K562 (cell line): ENCODE data around the gene MARK2. TPM values are rescaled to one million over a fixed set of nuclear protein-coding genes. Genes with fewer than 3 reads are reported as not detected.
A peak's percentile ranks its signal among the peaks of the same experiment; 100 is the strongest.

Experiments used
- ATAC-seq: fragments of 200-7000 bp; cut with Tn5 transposase; 3 replicates; pipeline ENCODE4 v1.9.1; 2020; ENCODE audit warnings: moderate library complexity
- BruUV-seq: library from RNA; stranded (reverse); fragments of 400-500 nt; replicated peaks from 2 replicates; lab custom pipeline; 2021; lab: Mats Ljungman, UMichigan
- CTCF ChIA-PET: fragments of 300-600 bp; formaldehyde crosslinking; extraction: SDS; loops from one replicate; lab custom pipeline; 2021; ENCODE audit warnings: low intra/inter-chr PET ratio; lab: Yijun Ruan, JAX
- POLR2A ChIA-PET: fragments of 300-600, 350-650 bp; sonication (Branson Sonifier 250); formaldehyde crosslinking; extraction: SDS; loops from one replicate; lab custom pipeline; 2021; ENCODE audit warnings: antibody characterized with exemption, inconsistent platforms; lab: Yijun Ruan, JAX
- DNase-seq, 4 experiments: peaks; one replicate each; pipeline versions ENCODE4 v3.0.0 to v3.0.0-alpha.2; 2011 to 2018; ENCODE audit warnings: low spot score in 3 of 4, mixed read lengths in 3 of 4; ENCODE audit errors: extremely low read depth in 1 of 4
- FAIRE-seq: peaks from 2 replicates; lab custom pipeline; 2011; peaks lifted over from hg19 to GRCh38; lab: Jason Lieb, UNC
- H2AFZ ChIP-seq: 2 replicates; pipeline ENCODE4 v1.6.0; 2011; ENCODE audit warnings: low read depth, low read length, control low read depth, inconsistent platforms
- H3K27ac ChIP-seq: fragments of 200-600 bp; 3 replicates; pipeline ENCODE4 v1.8.0; 2011; ENCODE audit warnings: low read depth, mild to moderate bottlenecking, control low read depth, inconsistent platforms, low read length, moderate library complexity, mixed read lengths; ENCODE audit errors: extremely low read depth
- H3K27me3 ChIP-seq, 2 experiments: fragments of 300-600 bp in 1 of 2; 2 replicates in 1 of 2; 3 replicates in 1 of 2; pipeline versions ENCODE4 v1.6.0 to v1.8.0; 2011; ENCODE audit warnings: inconsistent platforms in 2 of 2, low read length in 2 of 2, mild to moderate bottlenecking in 1 of 2, mixed read lengths in 1 of 2, moderate library complexity in 1 of 2; ENCODE audit not compliant: control insufficient read depth in 2 of 2, insufficient read depth in 2 of 2
- H3K36me3 ChIP-seq: fragments of 300-600 bp; 3 replicates; pipeline ENCODE4 v1.8.0; 2011; ENCODE audit warnings: mild to moderate bottlenecking, low read length, inconsistent platforms; ENCODE audit not compliant: control insufficient read depth, insufficient read depth
- H3K4me1 ChIP-seq, 2 experiments: fragments of 200-600 bp in 1 of 2; replicated peaks in 1 of 2; 2 replicates in 1 of 2; 3 replicates in 1 of 2; pipeline versions ENCODE4 v1.5.1 to v1.8.0; 2011; ENCODE audit warnings: inconsistent platforms in 2 of 2, low read length in 2 of 2, mild to moderate bottlenecking in 1 of 2, mixed read lengths in 1 of 2, moderate library complexity in 1 of 2; ENCODE audit not compliant: control insufficient read depth in 2 of 2, insufficient read depth in 2 of 2
- H3K4me2 ChIP-seq: 2 replicates; pipeline ENCODE4 v1.6.1; 2011; ENCODE audit warnings: low read length, control low read depth, inconsistent platforms, mixed read lengths; ENCODE audit not compliant: insufficient read depth
- H3K4me3 ChIP-seq: fragments of 200-600 bp; sonication (generic), shearing (Covaris generic); 2 replicates; pipeline ENCODE4 v1.5.1; 2016; ENCODE audit warnings: control low read depth, inconsistent platforms
- H3K79me2 ChIP-seq: fragments of 200-600 bp; 3 replicates; pipeline ENCODE4 v1.8.0; 2011; ENCODE audit warnings: low read length, inconsistent platforms; ENCODE audit not compliant: control insufficient read depth, insufficient read depth
- H3K9ac ChIP-seq, 2 experiments: 2 replicates each; pipeline versions ENCODE4 v1.6.0 to v1.6.1; 2011; ENCODE audit warnings: low read depth in 2 of 2, low read length in 2 of 2, control low read depth in 1 of 2, inconsistent platforms in 1 of 2, mild to moderate bottlenecking in 1 of 2, mixed read lengths in 1 of 2; ENCODE audit not compliant: insufficient read depth in 1 of 2
- H3K9me1 ChIP-seq: one replicate; pipeline ENCODE4 v1.6.0; 2011; ENCODE audit warnings: inconsistent platforms, mild to moderate bottlenecking, low read length, moderate library complexity; ENCODE audit not compliant: control insufficient read depth, insufficient read depth
- H3K9me3 ChIP-seq: replicated peaks from 2 replicates; pipeline ENCODE4 v1.5.1; 2011; ENCODE audit warnings: low read depth, low read length, inconsistent platforms; ENCODE audit not compliant: control insufficient read depth, insufficient read depth
- H4K20me1 ChIP-seq: replicated peaks from 2 replicates; pipeline ENCODE4 v1.6.1; 2011; ENCODE audit warnings: low read length, inconsistent platforms, mixed read lengths; ENCODE audit not compliant: control insufficient read depth, insufficient read depth
- ARID1B ChIP-seq: fragments of 450-650 bp; IDR thresholded peaks from 2 replicates; pipeline ENCODE4 v1.6.1; 2016; ENCODE audit warnings: antibody characterized with exemption, mild to moderate bottlenecking, inconsistent platforms
- ATF2 ChIP-seq: sonication (generic); formaldehyde crosslinking; IDR thresholded peaks from 2 replicates; pipeline ENCODE4 v1.8.1; 2022; ENCODE audit warnings: missing genetic modification reagents
- NCOA1 ChIP-seq: fragments of 450-650 bp; IDR thresholded peaks from 2 replicates; pipeline ENCODE4 v1.6.1; 2016; ENCODE audit warnings: low read depth
- RBM39 ChIP-seq: fragments of 200-400 bp; formaldehyde crosslinking; optimal IDR thresholded peaks from 2 replicates; pipeline ENCODE3; 2018; ENCODE audit warnings: low read depth, low read length
- SFPQ ChIP-seq: fragments of 200-400 bp; formaldehyde crosslinking; IDR thresholded peaks from 2 replicates; pipeline ENCODE4 v1.6.1; 2017; ENCODE audit warnings: mild to moderate bottlenecking, low read depth, low read length, moderate library complexity
- USF1 ChIP-seq: sonication (generic); formaldehyde crosslinking; IDR thresholded peaks from 2 replicates; pipeline ENCODE4 v1.9.0; 2022; ENCODE audit warnings: mild to moderate bottlenecking, missing genetic modification reagents
- ZBTB11 ChIP-seq, 3 experiments: fragments of 200-800 bp in 1 of 3; fragments of 250-450 bp in 1 of 3; fragments of 450-650 bp in 1 of 3; sonication (Bioruptor Pico) in 1 of 3; sonication (Bioruptor generic) in 1 of 3; formaldehyde crosslinking in 1 of 3; IDR thresholded peaks; 2 replicates each; pipeline versions ENCODE4 v1.6.1 to v1.8.0; 2016 to 2022; ENCODE audit warnings: mild to moderate bottlenecking in 2 of 3, missing genetic modification characterization in 2 of 3, missing compliant biosample characterization in 1 of 3, moderate library complexity in 1 of 3
- ZNF395 ChIP-seq: fragments of 200-800 bp; sonication (Bioruptor generic); IDR thresholded peaks from 2 replicates; pipeline ENCODE4 v1.6.1; 2017; ENCODE audit warnings: missing genetic modification characterization, missing compliant biosample characterization
- ZNF511 ChIP-seq: sonication (generic); formaldehyde crosslinking; IDR thresholded peaks from 2 replicates; pipeline ENCODE4 v1.8.0; 2022; ENCODE audit warnings: mild to moderate bottlenecking, missing genetic modification reagents
- WGBS: fragments of 100-300 bp; shearing (Covaris generic); methylation state at CpG from one replicate; pipeline ENCODE4 v1.1.6; 2016; ENCODE audit warnings: low coverage, mixed read lengths; ENCODE audit not compliant: insufficient coverage; ENCODE audit errors: missing lambda C conversion rate; 5-methylcytosine and 5-hydroxymethylcytosine counted together
- in situ Hi-C: fragments of 300-500 bp; cut with MboI; formaldehyde crosslinking; loops from 4 replicates; pipeline ENCODE4 v1.15.0; 2018; ENCODE audit warnings: inconsistent platforms, mixed read lengths
- intact Hi-C: fragments of 100-400 bp; cut with micrococcal nuclease; formaldehyde crosslinking; loops from 2 replicates; pipeline ENCODE4 v1.14.2; 2022
- polyA plus RNA-seq, 8 experiments: library from polyadenylated mRNA; depleted of rRNA in 4 of 8; stranded (reverse) in 5 of 8; unstranded in 3 of 8; fragments of >200 nt; fragmentation: Nextera tagmentation in 2 of 8; fragmentation: Illumina TruSeq in 1 of 8; extraction: Ambion mirVana in 2 of 8; extraction: Trizol in 1 of 8; gene quantifications; 2 replicates each; pipeline versions ENCODE4 v1.2.1 to v1.2.3, GENCODE V29; 2011 to 2014; ENCODE audit warnings: inconsistent platforms in 1 of 8, missing spikeins in 1 of 8
- total RNA-seq, 7 experiments: library from RNA; depleted of rRNA in 6 of 7; stranded (reverse); fragments of >200 nt in 6 of 7; fragmentation: Illumina TruSeq in 2 of 7; extraction: Trizol in 2 of 7; gene quantifications; 2 replicates each; pipeline versions ENCODE4 v1.2.1 to v1.2.3, GENCODE V29; 2011 to 2021; ENCODE audit warnings: low replicate concordance in 1 of 7

Gene MARK2
- total and polyA plus RNA-seq, 9 of the 15 experiments (the other 6 are each of a cell fraction or from before 2014, with no cell fraction given), result 0.32 to 43.5 (median 15.1) TPM

- no TSS peak for BruUV-seq
- FAIRE-seq (no peak), ATAC-seq (peak; percentile 42), DNase-seq (peak; percentile 59 to 73 (median 66))
- no peaks in the 10 kb centered on the region for H3K9me1 ChIP-seq
- H3K79me2 ChIP-seq, result peaks cover 41% of the 10 kb centered on the region
- H2AFZ ChIP-seq, result peak overlapping the region; percentile 97
- H3K4me3 ChIP-seq, result peak overlapping the region; percentile 72
- intact Hi-C loops (no loop called here), in situ Hi-C loops (no loop called here)
- ChIA-PET POLR2A (interaction anchor here (0.6 kb wide), 1 partner anchor 334 kb away, joined by 5 read pairs; no protein-coding TSS in a partner anchor), CTCF (interaction anchor here (0.6 kb wide), 1 partner anchor 99 kb away, joined by 4 read pairs; no protein-coding TSS in a partner anchor)
- H3K4me2 ChIP-seq, result peak overlapping the region; percentile 88
- peak overlapping the region; percentile 72 for H3K27ac ChIP-seq
- no peaks in the 10 kb centered on the region for H4K20me1 ChIP-seq
- peaks cover 25% of the 10 kb centered on the region for H3K36me3 ChIP-seq
- H3K9ac ChIP-seq, result peak overlapping the region; percentile 70 to 93
- WGBS, result 25% methylated on average over 30 of the region's 30 CpGs
- no peaks in the 10 kb centered on the region for H3K27me3 ChIP-seq
- H3K9me3 ChIP-seq, result no peaks in the 10 kb centered on the region
- peaks cover 34% of the 10 kb centered on the region in 2 experiments for H3K4me1 ChIP-seq
- TF ChIP-seq ZNF511 (CRISPR knock-in tag) (no peak), ZNF395 (CRISPR knock-in tag) (no peak; the same call in 1 of the 2 replicates), USF1 (CRISPR knock-in tag) (peak; percentile 83), RBM39 (no peak), SFPQ (no peak), NCOA1 (no peak), ATF2 (no peak), ARID1B (0 out of 2 replicates have a peak, but pooled peaks have one; percentile 15), ZBTB11 (CRISPR knock-in tag; IDR thresholded peaks at IDR 0.05) (peak in 1 of 3 experiments; percentile 54; a peak in 1 of 6 replicates)
Measured at GRCh38 chr11:63937713-63938478, 99.0 kb downstream of the MARK2 start.
